PFSK-1 (cell line): ENCODE results near the gene DKC1.

Source experiments
- POLR2AphosphoS5 ChIP-seq: IDR thresholded peaks from 2 replicates; pipeline ENCODE4 v1.6.1; 2012; ENCODE audit warnings: low read depth, mild to moderate bottlenecking, control low read depth, low read length, moderate library complexity
- TF ChIP-seq, protein P1 (sequence below), 2 experiments: IDR thresholded peaks; 2 replicates each; pipeline versions ENCODE4 v1.6.1 to v1.8.0; 2011 to 2012; ENCODE audit warnings: low read depth in 2 of 2, low read length in 2 of 2, control low read depth in 1 of 2, inconsistent platforms in 1 of 2, mild to moderate bottlenecking in 1 of 2, moderate library complexity in 1 of 2; ENCODE audit not compliant: insufficient read depth in 1 of 2

DNA sequence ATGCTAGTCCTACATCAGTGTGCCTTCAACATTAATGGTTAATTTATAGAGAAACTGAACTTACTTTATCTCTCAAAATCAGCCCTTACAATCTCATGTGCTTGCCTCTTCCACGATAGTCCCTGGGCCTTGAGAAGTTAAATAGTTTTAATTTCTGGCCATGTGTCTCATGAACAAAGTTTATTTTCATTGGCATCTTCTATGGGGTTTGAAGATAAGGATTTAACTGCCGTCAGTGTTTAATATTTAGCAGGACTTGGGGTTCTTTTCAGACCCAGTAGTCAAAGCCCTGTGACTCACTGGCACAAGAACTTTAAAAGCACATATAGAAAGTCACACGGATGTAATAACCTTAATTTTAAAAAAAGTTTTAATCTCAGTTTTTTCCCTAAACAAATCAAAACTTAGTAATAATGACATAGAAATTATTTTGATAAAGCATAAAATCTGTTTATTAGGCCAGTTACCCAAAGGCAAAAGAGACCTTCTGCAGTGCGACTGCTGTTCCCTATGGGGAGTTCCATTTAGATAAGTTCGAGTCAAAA, 52.7 kb downstream of the DKC1 start:
- no peak for TF ChIP-seq POLR2AphosphoS5
- TF ChIP-seq, protein P1, sequence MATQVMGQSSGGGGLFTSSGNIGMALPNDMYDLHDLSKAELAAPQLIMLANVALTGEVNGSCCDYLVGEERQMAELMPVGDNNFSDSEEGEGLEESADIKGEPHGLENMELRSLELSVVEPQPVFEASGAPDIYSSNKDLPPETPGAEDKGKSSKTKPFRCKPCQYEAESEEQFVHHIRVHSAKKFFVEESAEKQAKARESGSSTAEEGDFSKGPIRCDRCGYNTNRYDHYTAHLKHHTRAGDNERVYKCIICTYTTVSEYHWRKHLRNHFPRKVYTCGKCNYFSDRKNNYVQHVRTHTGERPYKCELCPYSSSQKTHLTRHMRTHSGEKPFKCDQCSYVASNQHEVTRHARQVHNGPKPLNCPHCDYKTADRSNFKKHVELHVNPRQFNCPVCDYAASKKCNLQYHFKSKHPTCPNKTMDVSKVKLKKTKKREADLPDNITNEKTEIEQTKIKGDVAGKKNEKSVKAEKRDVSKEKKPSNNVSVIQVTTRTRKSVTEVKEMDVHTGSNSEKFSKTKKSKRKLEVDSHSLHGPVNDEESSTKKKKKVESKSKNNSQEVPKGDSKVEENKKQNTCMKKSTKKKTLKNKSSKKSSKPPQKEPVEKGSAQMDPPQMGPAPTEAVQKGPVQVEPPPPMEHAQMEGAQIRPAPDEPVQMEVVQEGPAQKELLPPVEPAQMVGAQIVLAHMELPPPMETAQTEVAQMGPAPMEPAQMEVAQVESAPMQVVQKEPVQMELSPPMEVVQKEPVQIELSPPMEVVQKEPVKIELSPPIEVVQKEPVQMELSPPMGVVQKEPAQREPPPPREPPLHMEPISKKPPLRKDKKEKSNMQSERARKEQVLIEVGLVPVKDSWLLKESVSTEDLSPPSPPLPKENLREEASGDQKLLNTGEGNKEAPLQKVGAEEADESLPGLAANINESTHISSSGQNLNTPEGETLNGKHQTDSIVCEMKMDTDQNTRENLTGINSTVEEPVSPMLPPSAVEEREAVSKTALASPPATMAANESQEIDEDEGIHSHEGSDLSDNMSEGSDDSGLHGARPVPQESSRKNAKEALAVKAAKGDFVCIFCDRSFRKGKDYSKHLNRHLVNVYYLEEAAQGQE (IDR thresholded peaks at IDR 0.05; ENCODE audit: insufficient read depth in 1 of 2, low read depth in 2 of 2, low read length in 2 of 2) = no peak
